ENCODE data around the gene TRIO. TPM values are rescaled to one million over a fixed set of nuclear protein-coding genes. Genes with fewer than 3 reads are reported as not detected.

The TRIO gene
- total and polyA plus RNA-seq, 4 donors: 23.8 to 243 (median 110) TPM

DNA sequence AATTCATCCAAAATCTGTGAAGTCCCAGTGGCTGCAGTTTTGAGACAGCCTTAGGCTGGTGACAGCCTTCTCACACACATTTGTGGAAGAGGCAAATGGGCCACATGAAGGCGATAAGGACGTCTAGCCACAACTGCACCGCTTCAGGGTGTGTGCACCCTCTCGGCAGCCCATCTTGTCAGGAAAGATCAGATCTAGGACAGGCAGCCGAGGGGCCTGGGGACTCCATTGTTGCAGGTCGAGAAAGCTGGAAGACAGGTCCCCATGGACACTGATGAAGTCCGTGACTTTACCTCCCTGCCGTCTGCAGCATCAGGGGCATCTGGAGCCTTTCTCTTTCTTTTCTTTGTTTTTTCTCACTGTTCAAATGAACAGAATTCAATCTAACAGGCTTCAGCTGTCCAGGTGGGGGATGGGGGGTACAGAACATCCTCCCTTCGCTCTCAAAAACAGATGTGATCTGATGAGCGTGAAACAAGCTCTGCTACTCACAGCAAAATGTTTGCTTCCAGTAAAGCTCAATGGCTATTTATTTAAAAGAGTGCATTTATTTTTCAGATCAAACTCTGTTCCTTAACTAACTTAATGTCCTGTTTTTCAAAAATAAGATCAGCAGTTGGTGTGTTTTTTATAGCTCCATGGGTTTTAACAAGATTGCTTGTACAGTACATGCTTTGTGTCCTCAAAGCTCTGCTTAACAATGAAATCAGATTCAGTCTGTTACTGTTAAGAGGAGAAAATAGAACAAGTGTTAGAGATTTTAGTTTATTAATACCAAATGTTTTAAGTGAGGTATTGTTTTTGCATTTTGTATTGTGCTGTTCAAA, 326.6 kb downstream of the TRIO start:
- WGBS, 2 donors: 87 to 93% methylated on average over 10 of the region's 10 CpGs

GRCh38 chr5:14471507-14471906, 328.4 kb downstream of the TRIO start:
- no peak for ATAC-seq (ENCODE audit: insufficient read depth, low FRiP score)
- no peak overlapping the region for H3K9ac ChIP-seq (ENCODE audit: insufficient read depth in 1 of 2, low read length in 2 of 2)
- H3K36me3 ChIP-seq (ENCODE audit: control insufficient read depth in 4 of 4, insufficient read depth in 4 of 4, low read length in 4 of 4): peaks cover 12 to 49% (median 35%) of the 10 kb centered on the region in 4 donors
- no peaks in the 10 kb centered on the region for H3K27me3 ChIP-seq (ENCODE audit: control insufficient read depth in 3 of 3, insufficient read depth in 3 of 3, low read length in 2 of 3)
- TF ChIP-seq CTCF (IDR thresholded peaks at IDR 0.05; ENCODE audit: control extremely low read depth, extremely low read depth): no peak
- H3K4me1 ChIP-seq (ENCODE audit: control insufficient read depth in 5 of 5, insufficient read depth in 5 of 5, low read length in 5 of 5): no peaks in the 10 kb centered on the region
- no peak overlapping the region for H3K27ac ChIP-seq (ENCODE audit: low read depth in 1 of 2, low read length in 1 of 2)
- H3K9me3 ChIP-seq (ENCODE audit: control insufficient read depth in 4 of 4, insufficient read depth in 3 of 4, low read length in 3 of 4): no peaks in the 10 kb centered on the region
- DNase-seq: no peak
- 83 to 87% methylated on average over 3 of the region's 3 CpGs for WGBS, 2 donors
- H3K4me3 ChIP-seq: no peak overlapping the region

More for the DNA sequence above, 326.6 kb downstream of the TRIO start:
- Histone ChIP-seq H3K27me3 (ENCODE audit: control insufficient read depth in 3 of 3, insufficient read depth in 3 of 3, low read length in 2 of 3) (no peaks in the 10 kb centered on the region), H3K36me3 (ENCODE audit: control insufficient read depth in 4 of 4, insufficient read depth in 4 of 4, low read length in 4 of 4) (peaks cover 25 to 52% (median 38%) of the 10 kb centered on the region in 4 donors), H3K27ac (ENCODE audit: low read depth in 1 of 2, low read length in 1 of 2) (no peak overlapping the region), H3K4me1 (ENCODE audit: control insufficient read depth in 5 of 5, insufficient read depth in 5 of 5, low read length in 5 of 5) (no peaks in the 10 kb centered on the region), H3K4me3 (no peak overlapping the region), H3K9me3 (ENCODE audit: control insufficient read depth in 4 of 4, insufficient read depth in 3 of 4, low read length in 3 of 4) (no peaks in the 10 kb centered on the region), H3K9ac (ENCODE audit: insufficient read depth in 1 of 2, low read length in 2 of 2) (no peak overlapping the region)
- TF ChIP-seq CTCF (IDR thresholded peaks at IDR 0.05; ENCODE audit: control extremely low read depth, extremely low read depth): no peak
- DNase-seq (no peak), ATAC-seq (ENCODE audit: insufficient read depth, low FRiP score) (no peak)

GRCh38 chr5:14472986-14473567, 329.9 kb downstream of the TRIO start:
- H3K27me3 ChIP-seq (ENCODE audit: control insufficient read depth in 3 of 3, insufficient read depth in 3 of 3, low read length in 2 of 3): no peaks in the 10 kb centered on the region
- H3K9ac ChIP-seq (ENCODE audit: insufficient read depth in 1 of 2, low read length in 2 of 2): no peak overlapping the region
- no peak for TF ChIP-seq CTCF (IDR thresholded peaks at IDR 0.05; ENCODE audit: control extremely low read depth, extremely low read depth)
- ATAC-seq (ENCODE audit: insufficient read depth, low FRiP score): no peak
- no peak overlapping the region for H3K27ac ChIP-seq (ENCODE audit: low read depth in 1 of 2, low read length in 1 of 2)
- no peaks in the 10 kb centered on the region for H3K9me3 ChIP-seq (ENCODE audit: control insufficient read depth in 4 of 4, insufficient read depth in 3 of 4, low read length in 3 of 4)
- H3K4me1 ChIP-seq (ENCODE audit: control insufficient read depth in 5 of 5, insufficient read depth in 5 of 5, low read length in 5 of 5): no peaks in the 10 kb centered on the region
- no peak overlapping the region for H3K4me3 ChIP-seq
- WGBS, 2 donors: 88 to 92% methylated on average over 3 of the region's 3 CpGs
- peaks cover 13 to 51% (median 34%) of the 10 kb centered on the region in 4 donors for H3K36me3 ChIP-seq (ENCODE audit: control insufficient read depth in 4 of 4, insufficient read depth in 4 of 4, low read length in 4 of 4)
- DNase-seq: no peak

All from lung (tissue), 12 donors.